Measurements from ENCODE around the gene LMNA. TPM values are rescaled to one million over a fixed set of nuclear protein-coding genes. Genes with fewer than 3 reads are reported as not detected.

Gene LMNA
- total and polyA plus RNA-seq, 7 experiments from 2014 or later, result 0.20 to 470 (median 11.8) TPM; not detected in 1

- H3K9me3 ChIP-seq (ENCODE audit: control insufficient read depth in 2 of 3, low read length in 3 of 3), result no peaks in the 10 kb centered on the region
- H3K27me3 ChIP-seq (ENCODE audit: control insufficient read depth in 2 of 2, insufficient read depth in 2 of 2, low read length in 2 of 2), result no peaks in the 10 kb centered on the region
- DNase-seq (no peak), ATAC-seq (no peak)
- peaks cover 0 to 47% (median 0%) of the 10 kb centered on the region in 5 donors for H3K27me3 Mint-ChIP-seq
- H3K4me1 ChIP-seq (ENCODE audit: control insufficient read depth in 2 of 2, insufficient read depth in 2 of 2, low read length in 2 of 2), result peaks cover 20 to 37% of the 10 kb centered on the region in 2 donors
- no peak overlapping the region for H3K27ac ChIP-seq (ENCODE audit: low read depth, low read length)
- POLR2A ChIA-PET, result no interaction called here
- CTCF ChIA-PET, result interaction anchor here (20.3 kb wide), 1 partner anchor 24 kb away, joined by 340 read pairs; no protein-coding TSS in a partner anchor
- no peaks in the 10 kb centered on the region for H3K36me3 ChIP-seq (ENCODE audit: control insufficient read depth in 2 of 3, insufficient read depth in 3 of 3, low read length in 3 of 3)
- H3K4me3 Mint-ChIP-seq, result no peak overlapping the region
- H3K4me3 ChIP-seq (ENCODE audit: low read length), result no peak overlapping the region
- peaks cover 0 to 2% (median 0%) of the 10 kb centered on the region in 5 donors for H3K36me3 Mint-ChIP-seq
- peaks cover 17 to 61% (median 36%) of the 10 kb centered on the region in 7 donors for H3K4me1 Mint-ChIP-seq
- peak overlapping the region in 3 of 9 donors; percentile 56 to 82 (median 82) for H3K27ac Mint-ChIP-seq
- intact Hi-C loops (cut with micrococcal nuclease), result no loop called here
- peaks cover 0 to 2% (median 0%) of the 10 kb centered on the region in 11 donors for H3K9me3 Mint-ChIP-seq
Observed at GRCh38 chr1:156101880-156102279, 12.6 kb upstream of the LMNA start.

- no peak overlapping the region for H3K27ac ChIP-seq (ENCODE audit: low read depth, low read length)
- H3K4me1 Mint-ChIP-seq, result peaks cover 12 to 57% (median 31%) of the 10 kb centered on the region in 7 donors
Observed at GRCh38 chr1:156102633-156103511, 11.6 kb upstream of the LMNA start.

GRCh38 chr1:156103521-156103947 lies 11.0 kb upstream of the LMNA start:
- no peaks in the 10 kb centered on the region for H3K9me3 ChIP-seq (ENCODE audit: control insufficient read depth in 2 of 3, low read length in 3 of 3)
- H3K27ac ChIP-seq (ENCODE audit: low read depth, low read length), result no peak overlapping the region
- peaks cover 12 to 54% (median 28%) of the 10 kb centered on the region in 7 donors for H3K4me1 Mint-ChIP-seq
- peaks cover 0 to 50% (median 0%) of the 10 kb centered on the region in 5 donors for H3K27me3 Mint-ChIP-seq
- H3K36me3 Mint-ChIP-seq, result peaks cover 0 to 2% (median 0%) of the 10 kb centered on the region in 5 donors
- no peaks in the 10 kb centered on the region for H3K27me3 ChIP-seq (ENCODE audit: control insufficient read depth in 2 of 2, insufficient read depth in 2 of 2, low read length in 2 of 2)
- H3K4me3 Mint-ChIP-seq, result peak overlapping the region in 1 of 10 donors; percentile 82
- intact Hi-C loops (cut with micrococcal nuclease), result no loop called here
- no peak overlapping the region for H3K4me3 ChIP-seq (ENCODE audit: low read length)
- peaks cover 0 to 2% (median 0%) of the 10 kb centered on the region in 11 donors for H3K9me3 Mint-ChIP-seq
- H3K36me3 ChIP-seq (ENCODE audit: control insufficient read depth in 2 of 3, insufficient read depth in 3 of 3, low read length in 3 of 3), result no peaks in the 10 kb centered on the region
- POLR2A ChIA-PET, result interaction anchor here (1.1 kb wide), 1 partner anchor 23 kb away, joined by 3 read pairs; no protein-coding TSS in a partner anchor
- ATAC-seq (no peak), DNase-seq (peak in 1 of 9 donors; percentile 47)
- peak overlapping the region in 8 of 9 donors; percentile 38 to 99 (median 92) for H3K27ac Mint-ChIP-seq
- peaks cover 12 to 38% of the 10 kb centered on the region in 2 donors for H3K4me1 ChIP-seq (ENCODE audit: control insufficient read depth in 2 of 2, insufficient read depth in 2 of 2, low read length in 2 of 2)
- CTCF ChIA-PET, result interaction anchor here (20.3 kb wide), 1 partner anchor 23 kb away, joined by 340 read pairs; no protein-coding TSS in a partner anchor

More at GRCh38 chr1:156102633-156103511, 11.6 kb upstream of the LMNA start:
- H3K36me3 Mint-ChIP-seq, result peaks cover 0 to 2% (median 0%) of the 10 kb centered on the region in 5 donors
- intact Hi-C loops (cut with micrococcal nuclease), result no loop called here
- Histone ChIP-seq H3K4me1 (ENCODE audit: control insufficient read depth in 2 of 2, insufficient read depth in 2 of 2, low read length in 2 of 2) (peaks cover 12 to 38% of the 10 kb centered on the region in 2 donors), H3K4me3 (ENCODE audit: low read length) (no peak overlapping the region), H3K27me3 (ENCODE audit: control insufficient read depth in 2 of 2, insufficient read depth in 2 of 2, low read length in 2 of 2) (no peaks in the 10 kb centered on the region), H3K9me3 (ENCODE audit: control insufficient read depth in 2 of 3, low read length in 3 of 3) (no peaks in the 10 kb centered on the region), H3K36me3 (ENCODE audit: control insufficient read depth in 2 of 3, insufficient read depth in 3 of 3, low read length in 3 of 3) (no peaks in the 10 kb centered on the region)
- ATAC-seq (no peak), DNase-seq (no peak)
- CTCF ChIA-PET, result interaction anchor here (20.3 kb wide), 1 partner anchor 23 kb away, joined by 340 read pairs; no protein-coding TSS in a partner anchor
- no peak overlapping the region for H3K4me3 Mint-ChIP-seq
- peaks cover 0 to 50% (median 0%) of the 10 kb centered on the region in 5 donors for H3K27me3 Mint-ChIP-seq
- peak overlapping the region in 6 of 9 donors; percentile 14 to 99 (median 86) for H3K27ac Mint-ChIP-seq
- POLR2A ChIA-PET, result no interaction called here
- peaks cover 0 to 2% (median 0%) of the 10 kb centered on the region in 11 donors for H3K9me3 Mint-ChIP-seq

GRCh38 chr1:156104065-156104810 lies 10.3 kb upstream of the LMNA start:
- peak overlapping the region; percentile 31 to 99 (median 93) for H3K27ac Mint-ChIP-seq
- peak overlapping the region in 4 of 10 donors; percentile 20 to 82 (median 60) for H3K4me3 Mint-ChIP-seq
- peak in 5 of 9 donors; percentile 28 to 60 (median 32) for DNase-seq
- ChIA-PET CTCF (interaction anchor here (20.3 kb wide), 1 partner anchor 22 kb away, joined by 340 read pairs; no protein-coding TSS in a partner anchor), POLR2A (interaction anchor here (1.1 to 1.2 kb wide), 2 partner anchors 10 to 22 kb away, joined by 3 to 9 read pairs; partner anchors contain the start of gene LMNA)
- peaks cover 12 to 54% (median 28%) of the 10 kb centered on the region in 7 donors for H3K4me1 Mint-ChIP-seq
- no peak overlapping the region for H3K4me3 ChIP-seq (ENCODE audit: low read length)
- peaks cover 12 to 38% of the 10 kb centered on the region in 2 donors for H3K4me1 ChIP-seq (ENCODE audit: control insufficient read depth in 2 of 2, insufficient read depth in 2 of 2, low read length in 2 of 2)
- peaks cover 0 to 53% (median 0%) of the 10 kb centered on the region in 5 donors for H3K27me3 Mint-ChIP-seq
- no peaks in the 10 kb centered on the region for H3K9me3 ChIP-seq (ENCODE audit: control insufficient read depth in 2 of 3, low read length in 3 of 3)
- no peak overlapping the region for H3K27ac ChIP-seq (ENCODE audit: low read depth, low read length)
- H3K9me3 Mint-ChIP-seq, result peaks cover 0 to 2% (median 0%) of the 10 kb centered on the region in 11 donors
- intact Hi-C loops (cut with micrococcal nuclease), result no loop called here
- peaks cover 0 to 2% (median 0%) of the 10 kb centered on the region in 5 donors for H3K36me3 Mint-ChIP-seq
- H3K27me3 ChIP-seq (ENCODE audit: control insufficient read depth in 2 of 2, insufficient read depth in 2 of 2, low read length in 2 of 2), result no peaks in the 10 kb centered on the region
- peak; percentile 36 for ATAC-seq
- H3K36me3 ChIP-seq (ENCODE audit: control insufficient read depth in 2 of 3, insufficient read depth in 3 of 3, low read length in 3 of 3), result no peaks in the 10 kb centered on the region

GRCh38 chr1:156104861-156105832 lies 9.4 kb upstream of the LMNA start:
- CTCF ChIA-PET, result interaction anchor here (1.2 to 20.3 kb wide), 2 partner anchors 9 to 21 kb away, joined by 5 to 340 read pairs; no protein-coding TSS in a partner anchor
- peak overlapping the region; percentile 75 for H3K27ac ChIP-seq (ENCODE audit: low read depth, low read length)
- peak overlapping the region; percentile 88 to 99 (median 96) for H3K27ac Mint-ChIP-seq
- H3K4me1 ChIP-seq (ENCODE audit: control insufficient read depth in 2 of 2, insufficient read depth in 2 of 2, low read length in 2 of 2), result peaks cover 12 to 38% of the 10 kb centered on the region in 2 donors
- H3K27me3 ChIP-seq (ENCODE audit: control insufficient read depth in 2 of 2, insufficient read depth in 2 of 2, low read length in 2 of 2), result no peaks in the 10 kb centered on the region
- H3K9me3 ChIP-seq (ENCODE audit: control insufficient read depth in 2 of 3, low read length in 3 of 3), result no peaks in the 10 kb centered on the region
- H3K4me1 Mint-ChIP-seq, result peaks cover 12 to 50% (median 30%) of the 10 kb centered on the region in 7 donors
- DNase-seq (no peak), ATAC-seq (no peak)
- POLR2A ChIA-PET, result interaction anchor here (1.1 to 1.5 kb wide), 3 partner anchors 9 to 21 kb away, joined by 3 to 9 read pairs (median 4); partner anchors contain the start of gene LMNA
- H3K36me3 ChIP-seq (ENCODE audit: control insufficient read depth in 2 of 3, insufficient read depth in 3 of 3, low read length in 3 of 3), result no peaks in the 10 kb centered on the region
- H3K4me3 Mint-ChIP-seq, result peak overlapping the region; percentile 50 to 86 (median 78)
- H3K4me3 ChIP-seq (ENCODE audit: low read length), result peak overlapping the region; percentile 48
- peaks cover 0 to 2% (median 0%) of the 10 kb centered on the region in 5 donors for H3K36me3 Mint-ChIP-seq
- intact Hi-C loops (cut with micrococcal nuclease), result no loop called here
- peaks cover 0 to 2% (median 0%) of the 10 kb centered on the region in 11 donors for H3K9me3 Mint-ChIP-seq
- peaks cover 0 to 55% (median 0%) of the 10 kb centered on the region in 5 donors for H3K27me3 Mint-ChIP-seq
